H9 (cell line): Measurements from ENCODE around the gene PLEKHA4. TPM values are rescaled to one million over a fixed set of nuclear protein-coding genes. Genes with fewer than 3 reads are reported as not detected.
"Not testable (repeated sequence)": the region's sequence is repeated elsewhere in the genome, so short reads cannot be mapped to it uniquely, and the experiment has no call there.

Experiments used
- DNase-seq: peaks from one replicate; pipeline ENCODE4 v3.0.0-alpha.2; 2017
- H2AFZ ChIP-seq: one replicate; pipeline ENCODE4 v1.6.1; 2013; ENCODE audit warnings: mild to moderate bottlenecking, low read length, control low read depth, moderate library complexity
- H2AK5ac ChIP-seq: 2 replicates; pipeline ENCODE4 v1.6.1; 2013; ENCODE audit warnings: low read length, control low read depth, mixed read lengths; ENCODE audit not compliant: insufficient read length
- H2BK120ac ChIP-seq: one replicate; pipeline ENCODE4 v1.6.1; 2013; ENCODE audit warnings: low read depth, mild to moderate bottlenecking, low read length, control low read depth, inconsistent platforms; ENCODE audit not compliant: poor library complexity, severe bottlenecking
- H2BK12ac ChIP-seq: 2 replicates; pipeline ENCODE4 v1.6.1; 2013; ENCODE audit warnings: low read length, control low read depth, mixed read lengths, low read depth; ENCODE audit not compliant: insufficient read length
- H2BK15ac ChIP-seq: 2 replicates; pipeline ENCODE4 v1.6.1; 2013; ENCODE audit warnings: low read depth, low read length, control low read depth
- H2BK20ac ChIP-seq: one replicate; pipeline ENCODE4 v1.6.1; 2013; ENCODE audit warnings: low read depth, mild to moderate bottlenecking, low read length, control low read depth, inconsistent platforms; ENCODE audit not compliant: poor library complexity, severe bottlenecking
- H2BK5ac ChIP-seq: 2 replicates; pipeline ENCODE4 v1.6.1; 2013; ENCODE audit warnings: low read length, control low read depth, mixed read lengths; ENCODE audit not compliant: insufficient read length
- H3K14ac ChIP-seq: 2 replicates; pipeline ENCODE4 v1.6.1; 2013; ENCODE audit warnings: low read length, control low read depth; ENCODE audit not compliant: insufficient read depth
- H3K18ac ChIP-seq: 2 replicates; pipeline ENCODE4 v1.6.1; 2013; ENCODE audit warnings: low read depth, mild to moderate bottlenecking, mixed read lengths, low read length, control low read depth; ENCODE audit not compliant: insufficient read length
- H3K23ac ChIP-seq: 2 replicates; pipeline ENCODE4 v1.6.1; 2013; ENCODE audit warnings: low read length, control low read depth, mixed read lengths, low read depth; ENCODE audit not compliant: insufficient read length
- H3K23me2 ChIP-seq: 2 replicates; pipeline ENCODE4 v1.6.1; 2013; ENCODE audit warnings: low read depth, mild to moderate bottlenecking, mixed read lengths, low read length, control low read depth; ENCODE audit not compliant: insufficient read length, poor library complexity, severe bottlenecking
- H3K27ac ChIP-seq: 2 replicates; pipeline ENCODE4 v1.5.1; 2013; ENCODE audit warnings: low read length, control low read depth, mixed read lengths, low read depth; ENCODE audit not compliant: insufficient read length
- H3K27me3 ChIP-seq: 2 replicates; pipeline ENCODE4 v1.6.1; 2013; ENCODE audit warnings: low read length, control low read depth, inconsistent platforms; ENCODE audit not compliant: insufficient read depth
- H3K4ac ChIP-seq: 2 replicates; pipeline ENCODE4 v1.6.1; 2013; ENCODE audit warnings: low read depth, mild to moderate bottlenecking, control low read depth, inconsistent platforms, low read length, moderate library complexity
- H3K4me1 ChIP-seq: 2 replicates; pipeline ENCODE4 v1.6.1; 2013; ENCODE audit warnings: low read length, control low read depth, inconsistent platforms; ENCODE audit not compliant: insufficient read depth
- H3K4me2 ChIP-seq: 2 replicates; pipeline ENCODE4 v1.6.1; 2013; ENCODE audit warnings: low read length, control low read depth, mixed read lengths; ENCODE audit not compliant: insufficient read length, insufficient read depth
- H3K56ac ChIP-seq: 2 replicates; pipeline ENCODE4 v1.6.1; 2013; ENCODE audit warnings: low read depth, mild to moderate bottlenecking, mixed read lengths, low read length, control low read depth; ENCODE audit not compliant: insufficient read length
- H3K79me1 ChIP-seq: 2 replicates; pipeline ENCODE4 v1.6.1; 2013; ENCODE audit warnings: low read depth, mild to moderate bottlenecking, moderate library complexity, low read length, control low read depth, inconsistent platforms; ENCODE audit not compliant: insufficient read depth, poor library complexity, severe bottlenecking
- H3K79me2 ChIP-seq: 2 replicates; pipeline ENCODE4 v1.6.1; 2013; ENCODE audit warnings: low read length, control low read depth, inconsistent platforms; ENCODE audit not compliant: insufficient read depth
- H3K9ac ChIP-seq: 2 replicates; pipeline ENCODE4 v1.6.1; 2013; ENCODE audit warnings: low read length, control low read depth, mixed read lengths; ENCODE audit not compliant: insufficient read length; ENCODE audit errors: extremely low read depth
- H3K9me3 ChIP-seq: one replicate; pipeline ENCODE4 v1.6.1; 2013; ENCODE audit warnings: low read depth, low read length, inconsistent platforms; ENCODE audit not compliant: control insufficient read depth
- H3T11ph ChIP-seq: one replicate; pipeline ENCODE4 v1.6.1; 2013; ENCODE audit warnings: mild to moderate bottlenecking, low read length, control low read depth, inconsistent platforms
- H4K20me1 ChIP-seq: one replicate; pipeline ENCODE4 v1.6.1; 2013; ENCODE audit not compliant: control insufficient read depth, insufficient read length, insufficient read depth
- H4K5ac ChIP-seq: 2 replicates; pipeline ENCODE4 v1.6.1; 2013; ENCODE audit warnings: low read depth, mild to moderate bottlenecking, mixed read lengths, low read length, control low read depth; ENCODE audit not compliant: insufficient read length
- H4K8ac ChIP-seq: replicated peaks from 2 replicates; pipeline ENCODE4 v1.6.1; 2013; ENCODE audit warnings: low read length, control low read depth, mixed read lengths, low read depth; ENCODE audit not compliant: insufficient read length
- H4K91ac ChIP-seq: 2 replicates; pipeline ENCODE4 v1.6.1; 2013; ENCODE audit warnings: low read depth, mild to moderate bottlenecking, moderate library complexity, mixed read lengths, low read length, control low read depth; ENCODE audit not compliant: insufficient read length
- H3K27ac Mint-ChIP-seq, 3 experiments: 2 replicates in 2 of 3; 3 replicates in 1 of 3; pipeline ENCODE4 v1.8.0; 2020 to 2021; ENCODE audit warnings: mixed read lengths in 3 of 3, mild to moderate bottlenecking in 1 of 3, moderate library complexity in 1 of 3
- H3K27me3 Mint-ChIP-seq: 2 replicates; pipeline ENCODE4 v1.8.0; 2021; ENCODE audit warnings: low read depth, mild to moderate bottlenecking, moderate library complexity, mixed read lengths
- H3K36me3 Mint-ChIP-seq, 3 experiments: 2 replicates in 2 of 3; 3 replicates in 1 of 3; pipeline ENCODE4 v1.8.0; 2020 to 2021; ENCODE audit warnings: low read depth in 3 of 3, mixed read lengths in 3 of 3; ENCODE audit not compliant: insufficient read depth in 1 of 3
- H3K4me1 Mint-ChIP-seq, 2 experiments: 2 replicates each; pipeline ENCODE4 v1.8.0; 2020; ENCODE audit warnings: mixed read lengths in 2 of 2
- H3K4me3 Mint-ChIP-seq, 2 experiments: 2 replicates in 1 of 2; 3 replicates in 1 of 2; pipeline ENCODE4 v1.8.0; 2020 to 2021; ENCODE audit warnings: mild to moderate bottlenecking in 2 of 2, mixed read lengths in 2 of 2, moderate library complexity in 1 of 2
- H3K9me3 Mint-ChIP-seq, 2 experiments: 2 replicates in 1 of 2; 3 replicates in 1 of 2; pipeline ENCODE4 v1.8.0; 2020; ENCODE audit warnings: mild to moderate bottlenecking in 2 of 2, mixed read lengths in 2 of 2, moderate library complexity in 1 of 2
- WGBS: extraction: QIAGEN DNeasy Blood & Tissue Kit; methylation state at CpG from one replicate; pipeline ENCODE4 v1.1.7; 2013; ENCODE audit warnings: missing lambda C conversion rate, low lambda C conversion rate, mixed read lengths; ENCODE audit not compliant: insufficient read length; ENCODE audit errors: extremely low coverage; 5-methylcytosine and 5-hydroxymethylcytosine counted together
- total RNA-seq: library from RNA; stranded (reverse); gene quantifications from 2 replicates; pipeline ENCODE4 v1.2.1, GENCODE V29; 2021
- TF ChIP-seq, protein P1 (sequence below): fragments of 200-600 bp; sonication (generic); conservative IDR thresholded peaks from 3 replicates; pipeline ENCODE4 v1.8.0; 2021; ENCODE audit warnings: antibody characterized with exemption, mild to moderate bottlenecking

Gene PLEKHA4
- total RNA-seq, 1 experiment from 2014 or later = 15.3 TPM

DNA sequence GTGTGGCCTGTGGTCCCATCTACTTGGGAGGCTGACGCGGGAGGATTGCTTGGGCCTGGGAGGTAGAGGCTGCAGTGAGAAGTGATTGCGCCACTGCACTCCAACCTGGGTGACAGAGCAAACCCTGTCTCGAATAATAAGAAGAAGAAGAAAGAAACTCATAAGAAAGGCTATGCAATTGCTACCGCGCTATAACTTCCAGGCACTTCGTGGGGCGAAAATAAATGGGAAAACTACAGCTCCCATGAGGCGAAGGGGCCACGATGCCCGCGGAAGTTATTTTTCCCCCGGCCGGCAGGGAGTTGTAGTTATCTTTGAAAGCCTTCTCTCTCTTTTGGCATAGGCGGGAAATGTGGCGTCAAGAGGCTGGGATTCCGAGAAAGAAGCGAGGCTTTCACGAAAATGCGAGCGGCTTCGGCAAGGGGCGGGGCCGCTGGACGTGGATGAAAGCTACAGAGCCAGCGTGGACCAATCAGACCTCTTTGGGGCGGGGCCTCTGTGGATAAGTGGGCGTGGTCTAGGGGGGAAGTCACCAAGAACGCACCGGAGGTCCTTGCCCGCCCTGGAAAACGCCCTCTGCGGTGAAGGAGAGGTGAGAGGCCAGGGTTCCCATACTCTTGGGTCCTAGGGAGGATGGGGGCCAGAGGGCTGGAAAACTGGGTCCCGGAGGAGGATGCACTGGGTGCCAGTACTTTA lies 31.5 kb upstream of the PLEKHA4 start, which contains the start of gene NUCB1:
TSS of gene NUCB1 (plus strand) at position 532 of the 696 bp plus-strand sequence. CDS start 485 bp downstream, outside the sequence.
- H3K27ac Mint-ChIP-seq = peak within 1 kb of the TSS; percentile 97 to 99 (median 98)
- no peak within 1 kb of the TSS for H3T11ph ChIP-seq
- peak; percentile 99 for DNase-seq
- H3K18ac ChIP-seq = no peak within 1 kb of the TSS
- no peak within 1 kb of the TSS for H4K91ac ChIP-seq
- H4K5ac ChIP-seq = no peak within 1 kb of the TSS
- no peaks in the 10 kb centered on the region; a peak in 1 of 5 replicates for H3K9me3 Mint-ChIP-seq
- H3K23ac ChIP-seq = no peak within 1 kb of the TSS
- H2BK5ac ChIP-seq = no peak within 1 kb of the TSS
- H3K9ac ChIP-seq = peak within 1 kb of the TSS; percentile 73
- H3K4ac ChIP-seq = no peak within 1 kb of the TSS
- no peaks in the 10 kb centered on the region; the same call in 1 of the 2 replicates for H3K27me3 Mint-ChIP-seq
- H2BK15ac ChIP-seq = no peak within 1 kb of the TSS
- H2BK20ac ChIP-seq = no peak within 1 kb of the TSS
- H3K4me3 Mint-ChIP-seq = peak within 1 kb of the TSS; percentile 95 to 98
- H2AK5ac ChIP-seq = no peak within 1 kb of the TSS
- H3K4me2 ChIP-seq = peak within 1 kb of the TSS; percentile 58
- no peak within 1 kb of the TSS for H4K8ac ChIP-seq
- H3K79me2 ChIP-seq = no peaks in the 10 kb centered on the region
- peaks cover 15% of the 10 kb centered on the region for H3K23me2 ChIP-seq
- H3K14ac ChIP-seq = peak within 1 kb of the TSS; percentile 2; the same call in 1 of the 2 replicates
- TF ChIP-seq, protein P1, sequence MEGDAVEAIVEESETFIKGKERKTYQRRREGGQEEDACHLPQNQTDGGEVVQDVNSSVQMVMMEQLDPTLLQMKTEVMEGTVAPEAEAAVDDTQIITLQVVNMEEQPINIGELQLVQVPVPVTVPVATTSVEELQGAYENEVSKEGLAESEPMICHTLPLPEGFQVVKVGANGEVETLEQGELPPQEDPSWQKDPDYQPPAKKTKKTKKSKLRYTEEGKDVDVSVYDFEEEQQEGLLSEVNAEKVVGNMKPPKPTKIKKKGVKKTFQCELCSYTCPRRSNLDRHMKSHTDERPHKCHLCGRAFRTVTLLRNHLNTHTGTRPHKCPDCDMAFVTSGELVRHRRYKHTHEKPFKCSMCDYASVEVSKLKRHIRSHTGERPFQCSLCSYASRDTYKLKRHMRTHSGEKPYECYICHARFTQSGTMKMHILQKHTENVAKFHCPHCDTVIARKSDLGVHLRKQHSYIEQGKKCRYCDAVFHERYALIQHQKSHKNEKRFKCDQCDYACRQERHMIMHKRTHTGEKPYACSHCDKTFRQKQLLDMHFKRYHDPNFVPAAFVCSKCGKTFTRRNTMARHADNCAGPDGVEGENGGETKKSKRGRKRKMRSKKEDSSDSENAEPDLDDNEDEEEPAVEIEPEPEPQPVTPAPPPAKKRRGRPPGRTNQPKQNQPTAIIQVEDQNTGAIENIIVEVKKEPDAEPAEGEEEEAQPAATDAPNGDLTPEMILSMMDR = peak; percentile 24; the same call in 1 of the 3 replicates
- H3K27me3 ChIP-seq = no peaks in the 10 kb centered on the region
- H3K9me3 ChIP-seq = no peaks in the 10 kb centered on the region
- peaks cover 5 to 28% (median 19%) of the 10 kb centered on the region in 3 experiments; a peak in 6 of 7 replicates for H3K36me3 Mint-ChIP-seq
- H4K20me1 ChIP-seq = no peaks in the 10 kb centered on the region
- no CpG with 5 or more reads among the region's 34 CpGs for WGBS
- H2AFZ ChIP-seq = peak within 1 kb of the TSS; percentile 52
- peak within 1 kb of the TSS; percentile 60 for H3K27ac ChIP-seq
- H3K4me1 ChIP-seq = no peaks in the 10 kb centered on the region
- H3K79me1 ChIP-seq = no peaks in the 10 kb centered on the region
- H3K4me1 Mint-ChIP-seq = peaks cover 8 to 36% of the 10 kb centered on the region in 2 experiments
- no peak within 1 kb of the TSS for H2BK12ac ChIP-seq
- H2BK120ac ChIP-seq = no peak within 1 kb of the TSS
- H3K56ac ChIP-seq = no peak within 1 kb of the TSS

DNA sequence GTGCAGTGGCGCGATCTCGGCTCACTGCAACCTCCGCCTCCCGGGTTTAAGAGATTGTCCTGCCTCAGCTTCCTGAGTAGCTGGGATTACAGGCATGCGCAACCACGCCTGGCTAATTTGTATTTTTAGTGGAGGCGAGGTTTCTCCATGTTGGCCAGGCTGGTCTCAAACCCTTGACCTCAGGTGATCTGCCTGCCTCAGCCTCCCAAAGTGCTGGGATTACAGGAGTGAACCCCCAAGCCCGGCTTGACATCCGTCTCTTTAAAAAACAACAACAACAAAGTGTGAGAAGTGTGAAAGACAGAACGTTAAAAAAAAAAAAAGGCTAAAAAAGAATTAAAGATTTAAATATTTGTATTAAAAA lies 31.0 kb upstream of the PLEKHA4 start:
- Histone ChIP-seq H3K4me2 (peak overlapping the region; percentile 58), H3K23me2 (peaks cover 15% of the 10 kb centered on the region)
- not testable (repeated sequence) for H2BK15ac ChIP-seq, DNase-seq, H3K18ac ChIP-seq, H3T11ph ChIP-seq, H2AFZ ChIP-seq, H3K23ac ChIP-seq, H3K4me1 ChIP-seq, H3K56ac ChIP-seq, H4K91ac ChIP-seq, H2BK12ac ChIP-seq, H4K8ac ChIP-seq, H3K27me3 ChIP-seq, H2BK5ac ChIP-seq, H3K4ac ChIP-seq, H3K9ac ChIP-seq, H3K27ac ChIP-seq, H3K79me2 ChIP-seq, H2AK5ac ChIP-seq, H3K9me3 ChIP-seq, H4K20me1 ChIP-seq, H3K14ac ChIP-seq, H2BK120ac ChIP-seq, H3K9me3 Mint-ChIP-seq, H2BK20ac ChIP-seq, H3K79me1 ChIP-seq, H4K5ac ChIP-seq, H3K27me3 Mint-ChIP-seq
- H3K4me1 Mint-ChIP-seq = peaks cover 8 to 38% of the 10 kb centered on the region in 2 experiments
- peaks cover 1 to 23% (median 14%) of the 10 kb centered on the region in 3 experiments; a peak in 6 of 7 replicates for H3K36me3 Mint-ChIP-seq
- H3K4me3 Mint-ChIP-seq = peak overlapping the region; percentile 95 to 98
- no CpG with 5 or more reads among the region's 11 CpGs for WGBS
- peak overlapping the region in 2 of 3 experiments; percentile 33 to 99; a peak in 4 of 7 replicates for H3K27ac Mint-ChIP-seq
